Thyroid gland (tissue), 4 donors: Measurements from ENCODE around the gene CFAP299.

Experiments
- CTCF ChIP-seq, 6 experiments: fragments of 200-600 bp in 3 of 6; fragments of 450-650 bp in 3 of 6; sonication (generic) in 3 of 6; IDR thresholded peaks; one replicate each; pipeline ENCODE4 v1.5.1; 2016 to 2019; ENCODE audit warnings: antibody characterized with exemption in 6 of 6, mild to moderate bottlenecking in 2 of 6, inconsistent platforms in 1 of 6, moderate library complexity in 1 of 6
- POLR2A ChIP-seq, 2 donors: fragments of 450-650 bp; IDR thresholded peaks; one replicate each; pipeline ENCODE4 v1.6.1; 2017; ENCODE audit warnings: antibody characterized with exemption in 2 of 2, mild to moderate bottlenecking in 2 of 2, moderate library complexity in 1 of 2

- no peak for TF ChIP-seq CTCF (IDR thresholded peaks at IDR 0.05)
- no peak for TF ChIP-seq POLR2A (IDR thresholded peaks at IDR 0.05)
These were observed 476.6 kb downstream of the CFAP299 start for GRCh38 chr4:80812145-80812544.
